NCI-H1694 (cell line): ENCODE data around the gene RPL13.

Experiments
- DNase-seq: peaks from one replicate; lab custom pipeline; 2025; lab: John Stamatoyannopoulos, UW

RPL13 gene

GRCh38 chr16:89599451-89599858, 39.0 kb downstream of the RPL13 start:
- DNase-seq = no peak

GRCh38 chr16:89599902-89600301, 39.4 kb downstream of the RPL13 start:
- no peak for DNase-seq

GRCh38 chr16:89600427-89600826, 39.9 kb downstream of the RPL13 start:
- no peak for DNase-seq

GRCh38 chr16:89600956-89601355, 40.5 kb downstream of the RPL13 start:
- no peak for DNase-seq

- no peak for DNase-seq
Observed at GRCh38 chr16:89601906-89602272, 41.4 kb downstream of the RPL13 start.

- DNase-seq = no peak
Observed at GRCh38 chr16:89602273-89602951, 41.9 kb downstream of the RPL13 start.

- no peak for DNase-seq
Observed at GRCh38 chr16:89602952-89603590, 42.6 kb downstream of the RPL13 start.

- DNase-seq = no peak
Observed at GRCh38 chr16:89604764-89605163, 44.3 kb downstream of the RPL13 start.

GRCh38 chr16:89605186-89605970, 44.9 kb downstream of the RPL13 start:
- no peak for DNase-seq

- DNase-seq = no peak
Observed at GRCh38 chr16:89606006-89606405, 45.5 kb downstream of the RPL13 start.

- DNase-seq = no peak
Observed at GRCh38 chr16:89607453-89607852, 47.0 kb downstream of the RPL13 start.

GRCh38 chr16:89607937-89608740, 47.7 kb downstream of the RPL13 start:
- DNase-seq = no peak

- no peak for DNase-seq
Observed at GRCh38 chr16:89610108-89610453, 49.6 kb downstream of the RPL13 start.

GRCh38 chr16:89612415-89613166, 52.1 kb downstream of the RPL13 start:
- no peak for DNase-seq

- DNase-seq = no peak
Observed at GRCh38 chr16:89613231-89613953, 52.9 kb downstream of the RPL13 start, which contains the start of gene DPEP1. TSS of gene DPEP1 (plus strand) at chr16:89613642. CDS start at chr16:89630411, 16,769 bp downstream.

- DNase-seq = no peak
Observed at GRCh38 chr16:89613954-89614459, 53.5 kb downstream of the RPL13 start.
